Aorta (tissue), 5 donors: ENCODE measurements around the gene CPS1. TPM values are rescaled to one million over a fixed set of nuclear protein-coding genes. Genes with fewer than 3 reads are reported as not detected.
A peak's percentile ranks its signal among the peaks of the same experiment; 100 is the strongest.

Experiments
- ATAC-seq: fragments of 200-7000 bp; cut with Tn5 transposase; one replicate; pipeline ENCODE4 v1.9.1; 2022; ENCODE audit warnings: moderate library complexity; ENCODE audit not compliant: low FRiP score
- DNase-seq, 2 donors: peaks; one replicate each; pipeline ENCODE4 v3.0.0-alpha.2; 2020
- H3K27ac ChIP-seq, 2 donors: one replicate each; pipeline ENCODE4 v1.5.1; 2013; ENCODE audit warnings: low read length in 2 of 2, mild to moderate bottlenecking in 2 of 2, moderate library complexity in 2 of 2, control low read depth in 1 of 2, inconsistent platforms in 1 of 2, low read depth in 1 of 2
- H3K27me3 ChIP-seq, 2 donors: one replicate each; pipeline ENCODE4 v1.6.1; 2013; ENCODE audit warnings: control low read depth in 1 of 2, low read length in 1 of 2, mild to moderate bottlenecking in 1 of 2, moderate library complexity in 1 of 2; ENCODE audit not compliant: insufficient read depth in 2 of 2, control insufficient read depth in 1 of 2
- H3K36me3 ChIP-seq, 2 donors: one replicate each; pipeline ENCODE4 v1.6.1; 2013; ENCODE audit warnings: control low read depth in 1 of 2, low read length in 1 of 2, mild to moderate bottlenecking in 1 of 2; ENCODE audit not compliant: insufficient read depth in 2 of 2, control insufficient read depth in 1 of 2
- H3K4me1 ChIP-seq, 2 donors: one replicate each; pipeline ENCODE4 v1.6.1; 2013; ENCODE audit warnings: low read length in 2 of 2, control low read depth in 1 of 2, mild to moderate bottlenecking in 1 of 2, moderate library complexity in 1 of 2; ENCODE audit not compliant: insufficient read depth in 2 of 2, control insufficient read depth in 1 of 2
- H3K4me3 ChIP-seq, 2 donors: one replicate each; pipeline ENCODE4 v1.5.1; 2013; ENCODE audit warnings: low read length in 2 of 2, control low read depth in 1 of 2, mild to moderate bottlenecking in 1 of 2
- H3K9me3 ChIP-seq: one replicate; pipeline ENCODE4 v1.6.1; 2013; ENCODE audit warnings: mild to moderate bottlenecking, low read length; ENCODE audit not compliant: control insufficient read depth
- WGBS, 2 donors: extraction: QIAGEN DNeasy Blood & Tissue Kit; methylation state at CpG; one replicate each; pipeline ENCODE4 v1.1.7; 2013; 5-methylcytosine and 5-hydroxymethylcytosine counted together
- intact Hi-C, 2 donors: fragments of 100-400 bp; cut with DNase I; formaldehyde crosslinking; loops; one replicate each; pipeline versions ENCODE4 v1.14.2 to v1.15.0; 2022
- polyA plus RNA-seq, 2 donors: library from polyadenylated mRNA; stranded (reverse); fragments of 200-250 nt; gene quantifications; one replicate each; pipeline ENCODE4 v1.2.3, GENCODE V29; 2013
- total RNA-seq, 2 donors: library from RNA; stranded (reverse); fragmentation: NEBNext Ultra II Directional; extraction: Animal tissue kit (Norgen Biotek cat#: 25700); gene quantifications; one replicate each; pipeline ENCODE4 v1.2.1, GENCODE V29; 2021
- donor health status: healthy with polysubstance abuse.
- donor health status: Bipolar disorder and iron deficiency.
- donor health status: DM: no; HTN: no; CAD: no.
- donor health status: DM: no; HTN: no; CAD: no.
- donor health status: DM: yes; HTN: yes; CAD: no.

Gene CPS1
- total and polyA plus RNA-seq, 4 donors, result 3.2 to 9.0 (median 4.3) TPM

DNA sequence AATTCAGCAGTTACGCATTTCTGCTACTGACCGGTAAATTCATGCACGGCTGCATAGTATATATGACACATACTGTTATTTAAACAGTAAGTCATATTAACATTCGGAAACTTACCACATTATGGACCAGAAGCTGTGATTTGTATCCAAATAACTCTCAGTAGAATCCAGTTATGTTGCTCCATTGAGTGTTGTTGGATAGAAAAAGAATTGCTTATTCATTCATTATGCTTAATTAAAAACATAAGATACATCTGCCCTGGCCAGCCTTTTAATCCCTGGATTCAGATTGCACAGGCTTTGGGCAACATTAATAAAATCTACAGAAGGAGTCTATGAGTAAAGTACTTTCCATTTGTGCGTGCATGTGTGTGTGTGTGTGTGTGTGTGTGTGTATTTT, 111.3 kb downstream of the CPS1 start:
- DNase-seq (no peak), ATAC-seq (no peak)
- Histone ChIP-seq H3K4me1 (no peaks in the 10 kb centered on the region), H3K9me3 (no peaks in the 10 kb centered on the region), H3K27ac (no peak overlapping the region), H3K27me3 (no peaks in the 10 kb centered on the region), H3K4me3 (no peak overlapping the region), H3K36me3 (no peaks in the 10 kb centered on the region)
- 90 to 94% methylated on average over 5 of the region's 5 CpGs for WGBS, 2 donors
- intact Hi-C loops, result no loop called here

- ATAC-seq (no peak), DNase-seq (no peak)
- no peaks in the 10 kb centered on the region for H3K9me3 ChIP-seq
- no peak overlapping the region for H3K27ac ChIP-seq
- WGBS, 2 donors, result 92 to 95% methylated on average over 3 of the region's 3 CpGs
- no peaks in the 10 kb centered on the region for H3K27me3 ChIP-seq
- no peaks in the 10 kb centered on the region for H3K36me3 ChIP-seq
- intact Hi-C loops, result no loop called here
- H3K4me3 ChIP-seq, result no peak overlapping the region
- H3K4me1 ChIP-seq, result no peaks in the 10 kb centered on the region
Measured at GRCh38 chr2:210671065-210671464, 114.7 kb downstream of the CPS1 start.

DNA sequence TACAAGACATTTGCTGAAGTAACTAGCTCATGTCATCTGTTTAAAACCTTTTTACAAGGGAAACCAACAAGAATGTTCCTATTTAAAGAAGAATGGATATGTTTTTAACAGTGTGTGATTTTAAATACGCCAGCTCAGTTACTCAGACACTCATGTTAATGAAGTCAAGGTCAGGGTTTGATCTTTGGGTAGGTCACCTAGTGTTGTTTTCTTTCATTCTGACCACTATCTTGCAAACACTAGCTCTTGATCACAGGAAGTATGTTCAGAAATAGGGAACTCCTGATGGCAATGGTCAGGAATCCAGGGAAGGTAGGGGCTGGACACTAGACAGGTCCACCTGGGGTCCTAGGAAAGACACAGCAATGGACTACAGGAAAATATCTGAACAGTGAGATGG, 116.7 kb downstream of the CPS1 start:
- H3K27me3 ChIP-seq, result no peaks in the 10 kb centered on the region
- ATAC-seq (no peak), DNase-seq (no peak)
- intact Hi-C loops, result no loop called here
- WGBS, 2 donors, result 85 to 89% methylated on average over 1 of the region's 1 CpG
- no peak overlapping the region for H3K4me3 ChIP-seq
- no peaks in the 10 kb centered on the region for H3K36me3 ChIP-seq
- no peaks in the 10 kb centered on the region for H3K9me3 ChIP-seq
- no peaks in the 10 kb centered on the region for H3K4me1 ChIP-seq
- no peak overlapping the region for H3K27ac ChIP-seq

- H3K27me3 ChIP-seq, result no peaks in the 10 kb centered on the region
- no peaks in the 10 kb centered on the region for H3K9me3 ChIP-seq
- intact Hi-C loops, result no loop called here
- 69 to 78% methylated on average over 3 of the region's 3 CpGs for WGBS, 2 donors
- ATAC-seq (no peak), DNase-seq (no peak)
- no peak overlapping the region for H3K27ac ChIP-seq
- H3K36me3 ChIP-seq, result no peaks in the 10 kb centered on the region
- H3K4me3 ChIP-seq, result no peak overlapping the region
- H3K4me1 ChIP-seq, result no peaks in the 10 kb centered on the region
Measured at GRCh38 chr2:210676067-210676466, 119.7 kb downstream of the CPS1 start.

DNA sequence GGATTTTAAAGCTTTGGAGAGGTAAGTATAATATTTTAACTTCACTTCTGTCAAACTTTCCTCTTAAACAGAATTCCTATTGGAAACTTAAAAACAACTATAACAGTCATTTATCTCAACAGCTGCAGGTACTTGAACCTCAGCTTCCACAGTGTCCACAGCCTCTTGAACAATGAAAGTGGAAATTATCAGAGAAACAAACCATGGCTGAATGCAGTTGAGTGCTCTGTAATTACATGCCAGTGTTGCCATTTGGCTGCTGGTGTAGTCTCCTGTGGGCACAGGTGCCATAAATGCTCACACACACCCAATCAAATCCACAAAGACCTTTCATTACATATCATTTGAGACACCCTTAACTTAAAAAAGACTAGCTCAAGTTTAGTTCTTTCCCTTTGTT, 125.1 kb downstream of the CPS1 start:
- ATAC-seq (no peak), DNase-seq (no peak)
- intact Hi-C loops, result no loop called here

GRCh38 chr2:210686401-210686800, 130.0 kb downstream of the CPS1 start:
- no peaks in the 10 kb centered on the region for H3K4me1 ChIP-seq
- H3K4me3 ChIP-seq, result no peak overlapping the region
- no peak overlapping the region for H3K27ac ChIP-seq
- no peaks in the 10 kb centered on the region for H3K36me3 ChIP-seq
- intact Hi-C loops, result no loop called here
- H3K9me3 ChIP-seq, result no peaks in the 10 kb centered on the region
- WGBS, 2 donors, result 89 to 95% methylated on average over 3 of the region's 3 CpGs
- H3K27me3 ChIP-seq, result no peaks in the 10 kb centered on the region
- DNase-seq (no peak), ATAC-seq (no peak)

More for the DNA sequence above, 125.1 kb downstream of the CPS1 start:
- Histone ChIP-seq H3K27me3 (no peaks in the 10 kb centered on the region), H3K4me1 (no peaks in the 10 kb centered on the region), H3K27ac (no peak overlapping the region), H3K9me3 (no peaks in the 10 kb centered on the region), H3K4me3 (no peak overlapping the region), H3K36me3 (no peaks in the 10 kb centered on the region)

GRCh38 chr2:210687786-210688470, 131.5 kb downstream of the CPS1 start:
- WGBS, 2 donors, result 76 to 78% methylated on average over 1 of the region's 1 CpG
- no peaks in the 10 kb centered on the region for H3K9me3 ChIP-seq
- H3K36me3 ChIP-seq, result no peaks in the 10 kb centered on the region
- no peaks in the 10 kb centered on the region for H3K4me1 ChIP-seq
- DNase-seq (no peak), ATAC-seq (no peak)
- H3K27me3 ChIP-seq, result no peaks in the 10 kb centered on the region
- H3K4me3 ChIP-seq, result no peak overlapping the region
- intact Hi-C loops, result no loop called here
- H3K27ac ChIP-seq, result no peak overlapping the region

DNA sequence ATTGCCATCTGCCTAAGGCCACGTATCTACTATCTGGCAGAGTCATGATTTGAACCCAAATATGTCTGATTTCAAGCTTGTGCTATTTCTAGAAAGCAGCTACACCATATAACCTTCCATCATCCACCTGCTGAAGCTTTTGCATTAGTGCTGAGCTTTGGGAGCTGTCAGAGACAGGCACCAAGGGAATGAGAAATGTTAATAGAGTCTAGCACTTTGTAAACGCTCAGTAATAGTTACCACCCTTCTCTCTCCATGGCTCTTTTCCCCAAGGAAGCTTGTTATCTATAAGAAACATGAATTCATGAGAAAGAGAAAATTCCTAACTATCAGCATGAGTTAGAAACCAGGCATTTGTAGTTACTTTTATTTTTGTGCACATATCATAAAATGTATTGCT, 151.5 kb downstream of the CPS1 start:
- 36 to 51% methylated on average over 2 of the region's 2 CpGs for WGBS, 2 donors
- DNase-seq (no peak), ATAC-seq (no peak)
- no peaks in the 10 kb centered on the region for H3K27me3 ChIP-seq
- no peak overlapping the region for H3K4me3 ChIP-seq
- no peaks in the 10 kb centered on the region for H3K9me3 ChIP-seq
- no peaks in the 10 kb centered on the region for H3K36me3 ChIP-seq
- no peaks in the 10 kb centered on the region for H3K4me1 ChIP-seq
- intact Hi-C loops, result no loop called here
- no peak overlapping the region for H3K27ac ChIP-seq

DNA sequence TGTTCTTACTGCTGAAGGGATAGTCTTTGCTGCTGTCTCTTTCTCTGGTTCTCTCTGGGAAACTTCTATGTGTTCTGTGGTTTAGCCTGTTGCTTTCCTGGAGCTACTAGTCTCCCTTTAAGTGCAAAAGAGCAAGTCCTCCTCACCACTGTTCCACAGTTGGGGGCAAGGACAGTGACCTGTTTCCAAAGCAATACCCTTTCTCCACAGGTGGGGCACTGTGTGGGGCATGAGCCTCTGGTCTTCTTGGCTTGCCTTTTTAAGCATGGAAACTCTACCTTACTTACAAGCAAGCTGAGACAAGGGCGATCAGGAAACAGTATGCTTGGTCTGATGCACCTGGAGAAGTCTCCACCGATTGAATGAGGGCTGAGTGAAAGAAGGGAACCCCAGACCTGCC, 156.7 kb downstream of the CPS1 start:
- no peaks in the 10 kb centered on the region for H3K4me1 ChIP-seq
- WGBS, 2 donors, result 57 to 63% methylated on average over 2 of the region's 2 CpGs
- ATAC-seq (no peak), DNase-seq (peak in 1 of 2 donors; percentile 26)
- H3K4me3 ChIP-seq, result no peak overlapping the region
- H3K27ac ChIP-seq, result no peak overlapping the region
- no peaks in the 10 kb centered on the region for H3K27me3 ChIP-seq
- no peaks in the 10 kb centered on the region for H3K36me3 ChIP-seq
- peaks cover 1% of the 10 kb centered on the region for H3K9me3 ChIP-seq
- intact Hi-C loops, result no loop called here
